SK-N-MC (cell line): ENCODE measurements around the gene HMGN3.

Experiments
- DNase-seq: peaks from one replicate; pipeline ENCODE4 v3.0.0-alpha.2; 2011; ENCODE audit warnings: low read depth, low spot score
- H3K27ac ChIP-seq: fragments of 200-600 bp; sonication (generic); 2 replicates; pipeline ENCODE4 v1.5.1; 2016; ENCODE audit warnings: mixed run types
- H3K36me3 ChIP-seq: fragments of 200-600 bp; sonication (generic); 2 replicates; pipeline ENCODE4 v1.6.1; 2017; ENCODE audit warnings: antibody characterized with exemption, low read length, mixed read lengths; ENCODE audit not compliant: insufficient read depth
- H3K4me3 ChIP-seq: fragments of 200-600 bp; sonication (generic); 2 replicates; pipeline ENCODE4 v1.5.1; 2016
- H3K9ac ChIP-seq: fragments of 200-600 bp; sonication (generic); 2 replicates; pipeline ENCODE4 v1.8.0; 2017; ENCODE audit warnings: mixed run types, mixed read lengths; ENCODE audit not compliant: insufficient read length
- H3K9me3 ChIP-seq: fragments of 200-600 bp; sonication (generic); 2 replicates; pipeline ENCODE4 v1.6.1; 2017; ENCODE audit warnings: low read depth, mild to moderate bottlenecking, antibody characterized with exemption, low read length, moderate library complexity, mixed read lengths
- EZH2 ChIP-seq: fragments of 200-600 bp; sonication (generic); IDR thresholded peaks from one replicate; pipeline ENCODE4 v1.6.1; 2017; ENCODE audit warnings: antibody characterized with exemption
- FOXP2 ChIP-seq: optimal IDR thresholded peaks from 2 replicates; pipeline ENCODE3; 2011; ENCODE audit warnings: mild to moderate bottlenecking, moderate library complexity; ENCODE audit not compliant: insufficient read depth; ENCODE audit errors: extremely low read length, control extremely low read depth
- POLR2AphosphoS5 ChIP-seq: IDR thresholded peaks from 2 replicates; pipeline ENCODE4 v1.6.1; 2012; ENCODE audit warnings: mild to moderate bottlenecking, low read depth, low read length, borderline replicate concordance

Gene HMGN3

DNA sequence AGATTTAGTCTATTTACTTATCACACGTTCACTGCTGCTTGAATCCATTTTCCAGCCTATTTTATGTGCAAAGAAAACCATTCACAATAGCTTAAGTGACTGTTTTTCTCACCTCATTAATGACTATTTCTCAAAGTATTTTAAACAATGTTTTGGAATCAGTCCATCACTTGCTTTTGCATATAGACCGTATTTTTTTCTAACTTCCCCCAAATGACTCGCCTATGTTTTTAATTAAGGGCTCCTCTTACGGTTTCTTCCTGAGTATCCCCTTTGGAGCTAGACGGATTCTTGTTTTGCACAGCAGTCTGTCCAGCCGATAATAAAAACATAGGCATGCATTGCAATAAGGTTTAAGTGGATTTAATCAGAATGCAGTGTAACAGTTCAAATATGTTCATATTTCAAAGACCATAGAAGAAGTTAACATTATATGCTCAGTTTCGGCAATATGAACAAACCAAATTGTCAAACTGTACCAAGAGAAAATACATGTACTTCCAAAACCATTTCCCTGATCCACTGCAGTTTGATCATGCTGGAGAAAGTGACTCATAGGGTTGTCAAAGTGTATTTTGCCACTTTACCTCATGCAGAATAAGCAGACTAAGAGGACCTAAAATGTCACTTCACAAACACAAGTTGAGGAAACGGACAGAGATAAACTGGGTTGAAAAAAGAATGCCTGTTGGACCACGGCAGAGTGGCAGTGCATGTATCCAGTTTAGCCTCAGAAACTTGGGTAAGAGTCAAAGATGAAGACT is 66.4 kb downstream of the HMGN3 start:
- Histone ChIP-seq H3K9ac (no peak overlapping the region), H3K9me3 (no peaks in the 10 kb centered on the region), H3K4me3 (peak overlapping the region; percentile 55; the same call in 1 of the 2 replicates), H3K27ac (no peak overlapping the region), H3K36me3 (no peaks in the 10 kb centered on the region)
- TF ChIP-seq FOXP2 (no peak), POLR2AphosphoS5 (no peak), EZH2 (no peak)
- DNase-seq, result no peak

DNA sequence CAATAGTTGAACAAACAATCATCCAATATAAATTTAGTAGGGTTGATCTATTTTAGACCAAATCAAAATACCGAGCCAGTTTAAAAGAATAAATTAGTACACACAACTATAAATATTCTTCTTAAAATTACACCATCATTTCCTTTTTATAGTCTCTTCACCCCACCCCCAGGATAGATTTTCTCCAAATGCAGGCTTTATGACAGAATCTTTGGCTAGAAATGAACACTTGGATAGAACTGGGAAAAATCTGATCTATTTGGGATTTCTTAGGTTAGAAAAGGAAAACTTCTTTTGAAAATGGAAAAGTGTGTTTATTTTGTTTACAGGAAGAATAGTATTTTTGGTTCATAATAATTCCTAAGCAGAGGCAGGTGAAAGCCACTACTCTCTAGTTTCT is 74.6 kb downstream of the HMGN3 start:
- TF ChIP-seq FOXP2 (no peak), POLR2AphosphoS5 (no peak), EZH2 (no peak)
- H3K36me3 ChIP-seq, result no peaks in the 10 kb centered on the region
- no peak overlapping the region for H3K4me3 ChIP-seq
- no peak for DNase-seq
- no peak overlapping the region for H3K27ac ChIP-seq
- H3K9ac ChIP-seq, result no peak overlapping the region
- H3K9me3 ChIP-seq, result no peaks in the 10 kb centered on the region

DNA sequence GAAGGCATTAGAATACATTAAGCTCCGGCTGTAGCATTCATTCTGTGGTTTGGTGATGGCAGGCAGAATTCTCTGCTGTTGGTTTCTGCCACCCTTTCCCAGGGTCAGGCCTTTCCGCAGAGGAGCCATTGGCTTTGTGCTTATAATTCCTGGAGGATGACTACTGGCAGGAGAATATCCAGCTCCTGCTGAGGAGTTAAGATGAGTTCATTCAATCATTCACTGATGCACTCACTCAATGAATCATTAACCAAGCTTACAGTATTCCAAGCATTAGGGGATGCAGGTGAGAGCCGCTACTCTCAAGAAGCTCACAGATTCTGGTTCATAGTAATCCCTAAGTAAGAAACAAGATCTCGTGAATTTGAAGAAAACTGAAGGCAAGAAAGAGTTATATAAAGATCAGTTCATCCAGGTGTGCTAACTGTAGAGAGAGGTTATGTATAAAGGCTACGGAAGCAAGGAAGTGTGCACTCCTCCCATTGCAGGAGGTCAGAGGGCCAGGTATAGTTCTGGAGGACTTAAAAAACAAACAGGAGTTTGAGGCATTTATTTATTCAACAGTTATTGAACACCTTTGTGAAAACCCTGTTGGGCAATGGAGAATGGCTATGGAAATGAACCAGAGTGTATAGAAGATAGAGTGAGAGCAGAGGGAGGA is 75.5 kb downstream of the HMGN3 start:
- Histone ChIP-seq H3K27ac (no peak overlapping the region), H3K36me3 (no peaks in the 10 kb centered on the region), H3K9me3 (no peaks in the 10 kb centered on the region), H3K9ac (no peak overlapping the region), H3K4me3 (no peak overlapping the region)
- DNase-seq, result no peak
- TF ChIP-seq FOXP2 (no peak), EZH2 (no peak), POLR2AphosphoS5 (no peak)

DNA sequence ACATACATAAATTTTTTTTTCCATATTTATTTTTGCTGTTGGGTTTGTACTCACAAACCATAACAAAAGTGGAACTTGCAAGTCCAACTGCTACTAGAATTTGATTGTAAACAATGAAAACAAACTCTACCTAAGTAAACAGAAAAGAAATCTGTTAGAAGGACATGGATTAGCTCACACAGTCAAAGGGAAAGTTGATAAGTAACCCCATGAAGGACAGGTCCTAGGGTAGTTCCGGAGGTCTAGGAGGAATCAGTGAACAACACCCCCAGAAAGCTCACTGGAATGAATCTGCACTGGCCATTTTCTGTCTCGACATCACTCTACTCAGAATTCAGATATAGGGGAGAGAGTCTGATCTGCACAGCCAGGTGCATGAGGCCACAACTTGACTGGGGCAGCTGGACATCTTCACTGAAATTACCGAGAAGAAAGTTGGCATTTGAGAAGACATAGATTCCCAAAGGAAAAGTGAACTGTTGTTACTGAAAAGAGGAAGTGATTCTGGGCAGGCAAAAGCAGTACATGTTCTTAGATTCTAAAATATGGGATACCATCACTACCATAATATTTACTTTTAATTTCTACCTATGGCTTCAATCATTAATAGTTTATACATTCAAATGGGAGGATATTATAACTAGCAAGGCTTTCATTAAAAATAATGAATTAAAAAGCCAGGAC is 76.4 kb downstream of the HMGN3 start:
- Histone ChIP-seq H3K27ac (no peak overlapping the region), H3K36me3 (no peaks in the 10 kb centered on the region), H3K9ac (no peak overlapping the region), H3K9me3 (no peaks in the 10 kb centered on the region), H3K4me3 (no peak overlapping the region)
- DNase-seq, result no peak
- TF ChIP-seq EZH2, result no peak

DNA sequence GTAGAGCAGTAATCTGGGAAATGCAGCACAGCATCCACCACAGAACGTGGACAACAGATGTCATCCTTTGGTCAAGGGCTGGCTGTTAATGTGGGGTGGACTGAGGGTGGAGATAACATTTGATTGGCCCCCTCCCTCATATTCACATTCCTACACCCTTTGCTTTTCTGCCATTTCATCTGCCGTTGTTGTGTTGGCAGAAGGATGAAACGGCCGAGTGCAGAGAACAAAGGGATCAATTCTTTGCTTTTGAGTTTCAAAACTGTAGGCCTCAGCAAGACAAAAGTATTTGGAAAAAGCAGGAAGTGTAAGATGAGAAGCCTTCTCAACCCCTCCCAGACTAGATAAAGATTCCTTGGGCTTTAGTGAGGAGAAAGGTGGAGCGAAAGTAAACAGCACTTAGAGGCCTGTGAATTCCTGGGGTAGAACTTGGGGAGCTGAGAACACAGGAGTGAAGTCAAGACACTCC is 82.2 kb downstream of the HMGN3 start:
- Histone ChIP-seq H3K27ac (no peak overlapping the region), H3K9me3 (no peaks in the 10 kb centered on the region), H3K36me3 (no peaks in the 10 kb centered on the region), H3K9ac (no peak overlapping the region), H3K4me3 (no peak overlapping the region)
- no peak for DNase-seq
- TF ChIP-seq POLR2AphosphoS5 (no peak), EZH2 (no peak), FOXP2 (no peak)
